Measurements from ENCODE around the gene ANXA2.

ANXA2 gene

DNA sequence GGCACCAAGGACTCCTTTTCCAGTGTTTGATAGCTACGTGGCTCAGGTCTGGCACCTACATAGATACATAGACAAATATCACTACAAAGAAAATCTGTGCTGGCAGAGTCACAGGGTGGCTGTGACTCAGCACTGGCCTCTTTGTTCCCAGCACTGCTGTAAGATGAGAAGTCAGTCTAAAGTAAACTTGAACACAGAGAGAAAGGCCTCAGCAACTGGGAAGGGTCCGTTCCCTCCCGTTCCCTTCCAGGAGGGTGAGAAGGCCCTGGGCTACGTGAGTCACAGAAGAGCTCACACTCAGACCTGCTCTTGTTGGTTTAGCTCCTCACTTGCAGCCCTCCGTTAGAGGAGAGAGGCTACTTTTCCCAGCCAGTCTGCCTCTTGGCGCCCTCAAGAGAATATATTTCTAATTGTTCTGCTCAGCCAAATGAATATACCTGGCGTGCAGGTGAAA is 23.1 kb downstream of the ANXA2 start:
- no peak overlapping the region for H2BK12ac ChIP-seq (ENCODE audit: low read length)
- H3K4me2 ChIP-seq (ENCODE audit: insufficient read depth, low read length, poor library complexity, severe bottlenecking), result no peak overlapping the region
- no peaks in the 10 kb centered on the region for H3K27me3 ChIP-seq (ENCODE audit: control insufficient read depth in 3 of 3, insufficient read depth in 3 of 3, low read depth in 1 of 3, low read length in 3 of 3)
- H3K9me3 ChIP-seq (replicated peaks in 1 of 2; ENCODE audit: control insufficient read depth in 2 of 2, insufficient read depth in 1 of 2, low read depth in 1 of 2, low read length in 2 of 2), result no peaks in the 10 kb centered on the region
- H3K27ac ChIP-seq (replicated peaks; ENCODE audit: low read length), result no peak overlapping the region
- no peak overlapping the region for H2BK120ac ChIP-seq (ENCODE audit: low read depth, low read length)
- H2BK15ac ChIP-seq (ENCODE audit: low read length), result no peak overlapping the region
- no CpG with 5 or more reads among the region's 7 CpGs for WGBS, 2 donors (ENCODE audit: extremely low coverage in 2 of 2, insufficient read length in 2 of 2, insufficient replicate concordance in 1 of 2)
- H2BK5ac ChIP-seq (ENCODE audit: low read length), result no peak overlapping the region
- H2AFZ ChIP-seq (ENCODE audit: low read length), result peak overlapping the region; percentile 73
- no peak overlapping the region for H4K8ac ChIP-seq (ENCODE audit: low read depth, low read length)
- no peak overlapping the region for H3K23ac ChIP-seq (ENCODE audit: low read depth, low read length, poor library complexity)
- H3K4me1 ChIP-seq (ENCODE audit: control insufficient read depth in 2 of 2, insufficient read depth in 1 of 2, low read depth in 1 of 2, low read length in 2 of 2), result peaks cover 31 to 34% of the 10 kb centered on the region in 2 donors
- no peaks in the 10 kb centered on the region for H3K79me1 ChIP-seq (ENCODE audit: low read depth, low read length)
- peak overlapping the region; percentile 32 for H3K18ac ChIP-seq (ENCODE audit: low read length)
- no peak overlapping the region for H3K4ac ChIP-seq (ENCODE audit: low read length)
- H3K9ac ChIP-seq (ENCODE audit: low read depth, low read length, poor library complexity), result no peak overlapping the region
- H3K4me3 ChIP-seq (ENCODE audit: low read length in 2 of 2), result no peak overlapping the region
- no peak for DNase-seq (ENCODE audit: low spot score)
- H3K14ac ChIP-seq (ENCODE audit: low read length), result no peak overlapping the region
- H3K36me3 ChIP-seq (replicated peaks in 1 of 2; ENCODE audit: control insufficient read depth in 2 of 2, insufficient read depth in 2 of 2, low read length in 2 of 2), result no peaks in the 10 kb centered on the region
- H4K91ac ChIP-seq (ENCODE audit: low read depth, low read length, poor library complexity), result no peak overlapping the region
- H2AK5ac ChIP-seq (ENCODE audit: low read depth, low read length), result no peak overlapping the region

DNA sequence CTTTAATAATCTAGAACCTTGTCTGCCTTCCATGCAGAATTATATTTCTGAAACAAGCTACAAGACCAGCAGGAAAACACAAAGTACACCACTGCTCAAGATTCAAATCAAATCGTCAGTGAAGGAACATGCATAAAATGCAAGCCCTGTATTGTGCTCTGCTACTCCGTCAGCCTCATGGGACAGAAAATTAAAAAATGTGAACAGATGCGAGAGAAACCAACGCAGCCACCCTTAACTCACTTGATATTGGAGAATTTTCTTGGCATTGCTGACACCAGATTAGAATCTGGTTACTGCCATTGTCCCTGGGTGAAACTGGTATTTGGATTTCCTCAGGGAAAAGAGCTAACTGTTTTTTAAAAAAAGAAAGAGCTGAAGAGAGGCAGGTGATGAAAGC is 23.6 kb downstream of the ANXA2 start:
- Histone ChIP-seq H3K27me3 (ENCODE audit: control insufficient read depth in 3 of 3, insufficient read depth in 3 of 3, low read depth in 1 of 3, low read length in 3 of 3) (no peaks in the 10 kb centered on the region), H3K4me1 (ENCODE audit: control insufficient read depth in 2 of 2, insufficient read depth in 1 of 2, low read depth in 1 of 2, low read length in 2 of 2) (peaks cover 28 to 30% of the 10 kb centered on the region in 2 donors), H2AFZ (ENCODE audit: low read length) (peak overlapping the region; percentile 73), H3K18ac (ENCODE audit: low read length) (no peak overlapping the region), H3K4me2 (ENCODE audit: insufficient read depth, low read length, poor library complexity, severe bottlenecking) (no peak overlapping the region), H3K4me3 (ENCODE audit: low read length in 2 of 2) (no peak overlapping the region), H4K91ac (ENCODE audit: low read depth, low read length, poor library complexity) (no peak overlapping the region), H2BK5ac (ENCODE audit: low read length) (no peak overlapping the region), H3K36me3 (replicated peaks in 1 of 2; ENCODE audit: control insufficient read depth in 2 of 2, insufficient read depth in 2 of 2, low read length in 2 of 2) (no peaks in the 10 kb centered on the region), H3K27ac (replicated peaks; ENCODE audit: low read length) (no peak overlapping the region), H3K14ac (ENCODE audit: low read length) (no peak overlapping the region), H2AK5ac (ENCODE audit: low read depth, low read length) (no peak overlapping the region), H3K23ac (ENCODE audit: low read depth, low read length, poor library complexity) (no peak overlapping the region), H2BK120ac (ENCODE audit: low read depth, low read length) (no peak overlapping the region), H3K9ac (ENCODE audit: low read depth, low read length, poor library complexity) (no peak overlapping the region), H2BK15ac (ENCODE audit: low read length) (no peak overlapping the region), H4K8ac (ENCODE audit: low read depth, low read length) (no peak overlapping the region), H3K79me1 (ENCODE audit: low read depth, low read length) (no peaks in the 10 kb centered on the region), H2BK12ac (ENCODE audit: low read length) (no peak overlapping the region), H3K4ac (ENCODE audit: low read length) (no peak overlapping the region), H3K9me3 (replicated peaks in 1 of 2; ENCODE audit: control insufficient read depth in 2 of 2, insufficient read depth in 1 of 2, low read depth in 1 of 2, low read length in 2 of 2) (peaks cover 0 to 4% of the 10 kb centered on the region in 2 donors)
- DNase-seq (ENCODE audit: low spot score), result no peak
- WGBS, 2 donors (ENCODE audit: extremely low coverage in 2 of 2, insufficient read length in 2 of 2, insufficient replicate concordance in 1 of 2), result no CpG with 5 or more reads among the region's 4 CpGs

DNA sequence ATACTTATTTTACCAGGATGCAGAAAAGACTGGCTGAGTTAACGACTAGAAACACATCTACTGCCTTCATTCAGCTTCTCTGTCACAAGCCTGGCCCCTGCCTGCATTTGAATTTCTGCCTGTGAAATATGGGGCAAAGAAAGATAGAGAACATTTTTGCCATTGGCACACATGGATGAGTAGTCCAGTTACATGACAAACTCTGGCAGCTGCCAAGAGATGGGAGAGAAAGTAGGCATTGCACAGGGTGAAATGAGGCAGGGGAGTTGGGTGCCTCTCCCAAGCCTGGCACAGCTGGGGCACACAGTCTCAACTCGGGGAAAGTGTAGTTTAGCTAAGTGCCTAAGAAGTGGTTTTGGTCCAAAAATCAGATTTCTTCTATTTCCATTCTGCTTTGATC is 24.0 kb downstream of the ANXA2 start:
- no peak for DNase-seq (ENCODE audit: low spot score)
- Histone ChIP-seq H3K23ac (ENCODE audit: low read depth, low read length, poor library complexity) (no peak overlapping the region), H2BK120ac (ENCODE audit: low read depth, low read length) (no peak overlapping the region), H3K27ac (replicated peaks; ENCODE audit: low read length) (no peak overlapping the region), H3K79me1 (ENCODE audit: low read depth, low read length) (no peaks in the 10 kb centered on the region), H4K91ac (ENCODE audit: low read depth, low read length, poor library complexity) (no peak overlapping the region), H3K4ac (ENCODE audit: low read length) (no peak overlapping the region), H4K8ac (ENCODE audit: low read depth, low read length) (no peak overlapping the region), H3K4me2 (ENCODE audit: insufficient read depth, low read length, poor library complexity, severe bottlenecking) (no peak overlapping the region), H3K4me1 (ENCODE audit: control insufficient read depth in 2 of 2, insufficient read depth in 1 of 2, low read depth in 1 of 2, low read length in 2 of 2) (peaks cover 28 to 30% of the 10 kb centered on the region in 2 donors), H2BK5ac (ENCODE audit: low read length) (no peak overlapping the region), H2BK12ac (ENCODE audit: low read length) (no peak overlapping the region), H3K36me3 (replicated peaks in 1 of 2; ENCODE audit: control insufficient read depth in 2 of 2, insufficient read depth in 2 of 2, low read length in 2 of 2) (no peaks in the 10 kb centered on the region), H3K27me3 (ENCODE audit: control insufficient read depth in 3 of 3, insufficient read depth in 3 of 3, low read depth in 1 of 3, low read length in 3 of 3) (no peaks in the 10 kb centered on the region), H3K18ac (ENCODE audit: low read length) (peak overlapping the region; percentile 36), H3K9me3 (replicated peaks in 1 of 2; ENCODE audit: control insufficient read depth in 2 of 2, insufficient read depth in 1 of 2, low read depth in 1 of 2, low read length in 2 of 2) (peaks cover 0 to 4% of the 10 kb centered on the region in 2 donors), H3K4me3 (ENCODE audit: low read length in 2 of 2) (no peak overlapping the region), H3K9ac (ENCODE audit: low read depth, low read length, poor library complexity) (peak overlapping the region; percentile 34), H3K14ac (ENCODE audit: low read length) (no peak overlapping the region), H2AK5ac (ENCODE audit: low read depth, low read length) (no peak overlapping the region), H2AFZ (ENCODE audit: low read length) (peak overlapping the region; percentile 73), H2BK15ac (ENCODE audit: low read length) (peak overlapping the region; percentile 24)
- no CpG with 5 or more reads among the region's 2 CpGs for WGBS, 2 donors (ENCODE audit: extremely low coverage in 2 of 2, insufficient read length in 2 of 2, insufficient replicate concordance in 1 of 2)

DNA sequence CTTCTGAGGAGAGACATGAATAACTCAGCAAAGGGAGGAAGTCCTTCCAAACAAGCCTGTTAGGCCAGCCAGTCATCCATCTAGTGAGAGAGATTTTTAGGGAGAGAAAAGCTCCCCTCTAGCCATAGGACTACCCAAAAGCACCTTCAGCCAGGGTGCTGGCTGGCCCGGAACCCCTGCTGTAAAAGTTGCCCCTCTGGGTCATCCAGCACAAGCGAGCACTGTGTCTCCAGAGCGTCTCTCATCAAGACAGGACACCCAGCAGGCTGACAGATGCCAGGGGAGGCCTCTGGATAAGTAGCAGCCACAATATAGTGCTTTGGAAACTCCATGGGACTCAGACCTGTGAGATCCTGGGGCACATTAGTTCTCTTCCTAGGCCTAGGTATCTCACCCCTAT is 24.5 kb downstream of the ANXA2 start:
- H4K8ac ChIP-seq (ENCODE audit: low read depth, low read length), result no peak overlapping the region
- peak overlapping the region; percentile 24 for H2BK15ac ChIP-seq (ENCODE audit: low read length)
- no peaks in the 10 kb centered on the region for H3K27me3 ChIP-seq (ENCODE audit: control insufficient read depth in 3 of 3, insufficient read depth in 3 of 3, low read depth in 1 of 3, low read length in 3 of 3)

More for the DNA sequence above, 24.5 kb downstream of the ANXA2 start:
- Histone ChIP-seq H3K27ac (replicated peaks; ENCODE audit: low read length) (no peak overlapping the region), H3K14ac (ENCODE audit: low read length) (no peak overlapping the region), H3K4me1 (ENCODE audit: control insufficient read depth in 2 of 2, insufficient read depth in 1 of 2, low read depth in 1 of 2, low read length in 2 of 2) (peaks cover 28 to 30% of the 10 kb centered on the region in 2 donors), H3K4me2 (ENCODE audit: insufficient read depth, low read length, poor library complexity, severe bottlenecking) (no peak overlapping the region), H3K23ac (ENCODE audit: low read depth, low read length, poor library complexity) (no peak overlapping the region), H2AFZ (ENCODE audit: low read length) (peak overlapping the region; percentile 56), H2BK12ac (ENCODE audit: low read length) (no peak overlapping the region), H4K91ac (ENCODE audit: low read depth, low read length, poor library complexity) (no peak overlapping the region), H3K18ac (ENCODE audit: low read length) (peak overlapping the region; percentile 39), H3K4ac (ENCODE audit: low read length) (no peak overlapping the region), H3K79me1 (ENCODE audit: low read depth, low read length) (no peaks in the 10 kb centered on the region), H3K9me3 (replicated peaks in 1 of 2; ENCODE audit: control insufficient read depth in 2 of 2, insufficient read depth in 1 of 2, low read depth in 1 of 2, low read length in 2 of 2) (peaks cover 0 to 4% of the 10 kb centered on the region in 2 donors), H2BK5ac (ENCODE audit: low read length) (no peak overlapping the region), H3K9ac (ENCODE audit: low read depth, low read length, poor library complexity) (no peak overlapping the region), H3K4me3 (ENCODE audit: low read length in 2 of 2) (no peak overlapping the region), H3K36me3 (replicated peaks in 1 of 2; ENCODE audit: control insufficient read depth in 2 of 2, insufficient read depth in 2 of 2, low read length in 2 of 2) (no peaks in the 10 kb centered on the region), H2AK5ac (ENCODE audit: low read depth, low read length) (no peak overlapping the region), H2BK120ac (ENCODE audit: low read depth, low read length) (no peak overlapping the region)
- no peak for DNase-seq (ENCODE audit: low spot score)
- WGBS, 2 donors (ENCODE audit: extremely low coverage in 2 of 2, insufficient read length in 2 of 2, insufficient replicate concordance in 1 of 2), result no CpG with 5 or more reads among the region's 3 CpGs

Data from neuronal stem cell (in vitro differentiated cells).